ENCODE data around the gene CLEC3A. TPM values are rescaled to one million over a fixed set of nuclear protein-coding genes. Genes with fewer than 3 reads are reported as not detected.
"Not testable (repeated sequence)": the region's sequence is repeated elsewhere in the genome, so short reads cannot be mapped to it uniquely, and the experiment has no call there.

The CLEC3A gene
- polyA plus RNA-seq, 1 experiment, result not detected

DNA sequence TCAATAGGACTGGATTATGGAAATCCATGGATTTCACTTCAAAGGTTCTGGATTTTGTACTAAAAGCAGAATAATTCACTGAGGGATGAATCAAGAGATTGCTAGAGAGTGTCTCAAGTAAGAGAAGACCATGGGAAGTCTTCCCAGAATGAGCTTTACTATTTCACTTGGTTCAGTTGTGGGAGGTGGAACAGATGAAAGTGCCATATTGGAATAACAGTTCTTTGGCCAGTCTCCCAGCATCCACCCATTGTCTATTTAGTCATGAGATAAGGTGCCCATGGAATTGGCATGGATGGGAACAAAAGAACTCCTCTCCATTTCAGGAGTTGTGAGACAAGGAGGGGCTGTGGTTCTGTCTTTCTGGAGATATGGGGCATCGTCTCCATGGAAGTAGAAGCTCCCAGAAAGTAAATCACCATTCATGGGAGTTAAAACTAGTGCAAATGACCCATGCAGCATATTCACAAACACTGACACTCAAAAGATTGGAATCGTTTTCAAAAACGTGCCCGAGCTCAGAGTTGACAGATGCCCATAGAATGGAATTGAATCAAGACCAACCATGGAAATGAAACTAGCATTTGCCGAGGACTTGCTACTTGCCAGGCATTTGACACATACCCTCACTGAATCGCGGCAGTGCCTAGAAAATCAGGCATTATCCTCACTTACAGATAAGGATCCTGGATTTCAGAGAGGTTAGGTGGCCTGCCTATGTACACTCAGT lies 36.2 kb upstream of the CLEC3A start:
- DNase-seq (ENCODE audit: low read depth, low spot score), result no peak
- Histone ChIP-seq H3K27ac (ENCODE audit: low read depth, low read length) (no peak overlapping the region), H3K4me3 (ENCODE audit: low read depth, low read length) (no peak overlapping the region), H3K9me3 (ENCODE audit: control insufficient read depth, insufficient read depth, low read length) (no peaks in the 10 kb centered on the region), H3K27me3 (ENCODE audit: control insufficient read depth, insufficient read depth, low read length) (no peaks in the 10 kb centered on the region)
- CTCF ChIA-PET, result interaction anchor here (1.0 to 4.1 kb wide), 2 partner anchors 15 to 16 kb away, joined by 4 to 18 read pairs; no protein-coding TSS in a partner anchor
- POLR2A ChIA-PET, result no interaction called here
- TF ChIP-seq, protein P1, sequence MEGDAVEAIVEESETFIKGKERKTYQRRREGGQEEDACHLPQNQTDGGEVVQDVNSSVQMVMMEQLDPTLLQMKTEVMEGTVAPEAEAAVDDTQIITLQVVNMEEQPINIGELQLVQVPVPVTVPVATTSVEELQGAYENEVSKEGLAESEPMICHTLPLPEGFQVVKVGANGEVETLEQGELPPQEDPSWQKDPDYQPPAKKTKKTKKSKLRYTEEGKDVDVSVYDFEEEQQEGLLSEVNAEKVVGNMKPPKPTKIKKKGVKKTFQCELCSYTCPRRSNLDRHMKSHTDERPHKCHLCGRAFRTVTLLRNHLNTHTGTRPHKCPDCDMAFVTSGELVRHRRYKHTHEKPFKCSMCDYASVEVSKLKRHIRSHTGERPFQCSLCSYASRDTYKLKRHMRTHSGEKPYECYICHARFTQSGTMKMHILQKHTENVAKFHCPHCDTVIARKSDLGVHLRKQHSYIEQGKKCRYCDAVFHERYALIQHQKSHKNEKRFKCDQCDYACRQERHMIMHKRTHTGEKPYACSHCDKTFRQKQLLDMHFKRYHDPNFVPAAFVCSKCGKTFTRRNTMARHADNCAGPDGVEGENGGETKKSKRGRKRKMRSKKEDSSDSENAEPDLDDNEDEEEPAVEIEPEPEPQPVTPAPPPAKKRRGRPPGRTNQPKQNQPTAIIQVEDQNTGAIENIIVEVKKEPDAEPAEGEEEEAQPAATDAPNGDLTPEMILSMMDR (IDR thresholded peaks at IDR 0.05; ENCODE audit: low read depth, low read length), result no peak

DNA sequence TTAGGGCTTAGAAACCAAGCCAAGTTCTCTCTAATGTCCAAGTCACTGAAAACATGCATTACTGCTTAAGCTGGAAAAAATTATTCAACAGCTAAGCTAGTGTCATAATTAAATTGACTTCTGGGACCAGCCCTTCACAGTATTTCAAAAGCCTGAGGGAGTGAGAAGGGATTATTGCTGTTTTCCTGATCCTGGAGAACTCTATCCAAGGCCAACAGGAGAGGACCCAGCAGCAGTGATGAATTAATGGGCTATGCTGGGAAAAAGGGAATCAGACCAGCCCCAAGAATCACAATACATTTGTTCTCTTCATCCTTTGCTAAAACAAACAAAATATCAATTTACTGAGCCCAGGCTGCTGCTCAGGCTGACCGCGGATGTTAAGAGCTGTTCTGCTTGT lies 34.5 kb upstream of the CLEC3A start:
- TF ChIP-seq, protein P1 (IDR thresholded peaks at IDR 0.05; ENCODE audit: low read depth, low read length), result no peak
- CTCF ChIA-PET, result interaction anchor here (1.6 to 4.1 kb wide), 2 partner anchors 15 to 16 kb away, joined by 6 to 18 read pairs; no protein-coding TSS in a partner anchor
- DNase-seq (ENCODE audit: low read depth, low spot score), result no peak
- POLR2A ChIA-PET, result no interaction called here
- H3K27ac ChIP-seq (ENCODE audit: low read depth, low read length), result no peak overlapping the region
- no peaks in the 10 kb centered on the region for H3K27me3 ChIP-seq (ENCODE audit: control insufficient read depth, insufficient read depth, low read length)
- peaks cover 4% of the 10 kb centered on the region; the same call in 1 of the 2 replicates for H3K9me3 ChIP-seq (ENCODE audit: control insufficient read depth, insufficient read depth, low read length)
- no peak overlapping the region for H3K4me3 ChIP-seq (ENCODE audit: low read depth, low read length)

DNA sequence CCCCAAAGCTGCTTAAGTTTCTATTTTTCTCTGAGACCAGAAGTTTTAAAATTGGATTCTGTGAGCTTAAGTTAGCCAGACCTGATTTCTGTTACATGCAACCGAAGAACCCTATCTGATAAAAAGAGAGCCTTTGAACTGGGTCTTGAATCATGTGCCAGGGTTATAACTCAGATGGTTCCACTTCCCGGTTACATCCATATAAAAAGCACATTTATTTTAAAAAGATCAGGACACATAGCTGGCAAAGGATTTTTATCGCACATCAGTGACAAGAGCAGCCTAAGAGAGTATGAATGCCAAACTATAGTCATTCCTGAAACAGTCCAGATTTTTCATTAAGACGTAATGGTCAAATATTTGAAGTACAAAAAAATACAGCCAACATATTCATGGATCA lies 32.5 kb upstream of the CLEC3A start:
- no peak overlapping the region for H3K27ac ChIP-seq (ENCODE audit: low read depth, low read length)
- peaks cover 4% of the 10 kb centered on the region; the same call in 1 of the 2 replicates for H3K9me3 ChIP-seq (ENCODE audit: control insufficient read depth, insufficient read depth, low read length)
- ChIA-PET CTCF (interaction anchor here (1.1 kb wide), 1 partner anchor 315 kb away, joined by 4 read pairs; no protein-coding TSS in a partner anchor), POLR2A (no interaction called here)
- no peak for DNase-seq (ENCODE audit: low read depth, low spot score)
- TF ChIP-seq, protein P1 (IDR thresholded peaks at IDR 0.05; ENCODE audit: low read depth, low read length), result no peak
- no peaks in the 10 kb centered on the region for H3K27me3 ChIP-seq (ENCODE audit: control insufficient read depth, insufficient read depth, low read length)
- H3K4me3 ChIP-seq (ENCODE audit: low read depth, low read length), result no peak overlapping the region

DNA sequence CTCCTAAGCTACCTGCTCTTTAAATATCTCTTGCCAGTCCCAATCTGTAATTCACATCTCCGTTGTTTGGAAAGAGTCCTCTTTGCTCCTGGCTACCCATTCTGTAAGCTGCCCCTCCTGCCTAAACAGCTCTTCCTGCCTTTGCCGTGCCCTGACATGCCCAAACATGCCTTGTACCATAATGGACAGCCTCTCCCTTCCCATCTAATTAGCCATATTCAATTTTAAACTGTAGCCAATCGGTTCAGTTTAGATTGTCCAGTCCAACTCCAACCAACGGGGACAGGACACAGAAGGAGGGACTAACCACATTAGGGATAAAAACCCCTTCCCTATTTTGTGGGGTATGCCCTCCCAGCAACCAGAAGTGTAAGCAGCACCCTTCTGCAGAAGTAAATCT lies 30.6 kb upstream of the CLEC3A start:
- CTCF ChIA-PET, result interaction anchor here (1.0 to 5.0 kb wide), 4 partner anchors 11 to 331 kb away, joined by 3 to 46 read pairs (median 11); no protein-coding TSS in a partner anchor
- peaks cover 19% of the 10 kb centered on the region; the same call in 1 of the 2 replicates for H3K9me3 ChIP-seq (ENCODE audit: control insufficient read depth, insufficient read depth, low read length)
- POLR2A ChIA-PET, result no interaction called here

DNA sequence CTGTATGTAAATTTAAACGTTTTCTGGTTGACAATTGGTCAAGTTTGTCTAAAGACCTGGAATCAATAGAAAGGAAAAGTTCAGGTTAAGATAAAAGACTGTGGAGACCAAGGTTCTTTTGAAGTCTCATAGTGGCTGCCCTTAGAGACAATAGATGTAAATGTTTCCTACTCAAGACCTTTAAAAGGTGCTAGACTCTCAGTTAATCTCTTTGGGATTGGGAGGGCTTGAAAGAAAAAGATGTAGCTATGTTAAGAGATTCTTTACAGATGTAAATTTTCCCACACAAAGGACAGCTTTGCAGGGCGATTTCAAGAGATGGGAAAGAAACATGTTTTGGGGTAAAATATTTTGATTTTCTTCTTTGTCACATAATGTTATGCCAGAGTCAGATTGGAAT lies 30.0 kb upstream of the CLEC3A start:
- H3K9me3 ChIP-seq (ENCODE audit: control insufficient read depth, insufficient read depth, low read length), result peaks cover 20% of the 10 kb centered on the region; the same call in 1 of the 2 replicates
- H3K4me3 ChIP-seq (ENCODE audit: low read depth, low read length); H3K27ac ChIP-seq (ENCODE audit: low read depth, low read length); POLR2A ChIA-PET; DNase-seq (ENCODE audit: low read depth, low spot score); H3K27me3 ChIP-seq (ENCODE audit: control insufficient read depth, insufficient read depth, low read length): not testable (repeated sequence)
- CTCF ChIA-PET, result interaction anchor here (0.6 to 5.0 kb wide), 4 partner anchors 11 to 371 kb away, joined by 3 to 46 read pairs (median 11); no protein-coding TSS in a partner anchor

More for the DNA sequence above, 30.6 kb upstream of the CLEC3A start:
- Histone ChIP-seq H3K27me3 (ENCODE audit: control insufficient read depth, insufficient read depth, low read length) (no peaks in the 10 kb centered on the region), H3K27ac (ENCODE audit: low read depth, low read length) (no peak overlapping the region), H3K4me3 (ENCODE audit: low read depth, low read length) (no peak overlapping the region)
- TF ChIP-seq, protein P1 (IDR thresholded peaks at IDR 0.05; ENCODE audit: low read depth, low read length), result no peak
- DNase-seq (ENCODE audit: low read depth, low spot score), result no peak
